Trophoblast cell (in vitro differentiated cells and primary cell): Measurements from ENCODE around the gene SMARCAL1.

Experiments
- DNase-seq, 2 donors: peaks; one replicate each; pipeline ENCODE4 v3.0.0-alpha.2; 2016
- H2AFZ ChIP-seq: 2 replicates; pipeline ENCODE4 v1.6.1; 2013; ENCODE audit warnings: low read length, moderate library complexity, mild to moderate bottlenecking; ENCODE audit not compliant: insufficient read depth, poor library complexity
- H2AK5ac ChIP-seq: 2 replicates; pipeline ENCODE4 v1.6.1; 2013; ENCODE audit warnings: mild to moderate bottlenecking, low read length
- H2BK120ac ChIP-seq: 2 replicates; pipeline ENCODE4 v1.6.1; 2013; ENCODE audit warnings: low read length, mild to moderate bottlenecking, moderate library complexity; ENCODE audit not compliant: insufficient read depth, poor library complexity
- H2BK12ac ChIP-seq: 2 replicates; pipeline ENCODE4 v1.6.1; 2013; ENCODE audit warnings: mild to moderate bottlenecking, low read length, moderate library complexity
- H2BK5ac ChIP-seq: 2 replicates; pipeline ENCODE4 v1.6.1; 2013; ENCODE audit warnings: low read length, low read depth, moderate library complexity, mild to moderate bottlenecking; ENCODE audit not compliant: poor library complexity
- H3K14ac ChIP-seq: 2 replicates; pipeline ENCODE4 v1.6.1; 2013; ENCODE audit warnings: mild to moderate bottlenecking, low read length
- H3K18ac ChIP-seq: 2 replicates; pipeline ENCODE4 v1.6.1; 2013; ENCODE audit warnings: mild to moderate bottlenecking, low read length
- H3K23ac ChIP-seq: 2 replicates; pipeline ENCODE4 v1.6.1; 2013; ENCODE audit warnings: low read length
- H3K27ac ChIP-seq: 2 replicates; pipeline ENCODE4 v1.5.1; 2013; ENCODE audit warnings: low read depth, mild to moderate bottlenecking, inconsistent platforms, low read length, moderate library complexity
- H3K27me3 ChIP-seq: 2 replicates; pipeline ENCODE4 v1.6.1; 2013; ENCODE audit warnings: inconsistent platforms, mild to moderate bottlenecking, low read length, moderate library complexity; ENCODE audit not compliant: insufficient read depth
- H3K36me3 ChIP-seq, 2 experiments: 1 replicate in 1 of 2; 2 replicates in 1 of 2; pipeline ENCODE4 v1.6.1; 2013; ENCODE audit warnings: low read length in 2 of 2, mild to moderate bottlenecking in 2 of 2, moderate library complexity in 1 of 2; ENCODE audit not compliant: insufficient read depth in 2 of 2, control insufficient read depth in 1 of 2
- H3K4ac ChIP-seq: 2 replicates; pipeline ENCODE4 v1.6.1; 2013; ENCODE audit warnings: low read depth, mild to moderate bottlenecking, low read length, moderate library complexity
- H3K4me1 ChIP-seq, 2 experiments: 1 replicate in 1 of 2; 2 replicates in 1 of 2; pipeline ENCODE4 v1.6.1; 2013; ENCODE audit warnings: low read length in 2 of 2, mild to moderate bottlenecking in 2 of 2, moderate library complexity in 1 of 2; ENCODE audit not compliant: insufficient read depth in 2 of 2, control insufficient read depth in 1 of 2
- H3K4me2 ChIP-seq: 2 replicates; pipeline ENCODE4 v1.6.1; 2013; ENCODE audit warnings: inconsistent platforms, mild to moderate bottlenecking, low read length, moderate library complexity
- H3K4me3 ChIP-seq: 2 replicates; pipeline ENCODE4 v1.5.1; 2013; ENCODE audit warnings: mild to moderate bottlenecking, low read depth, low read length, inconsistent platforms
- H3K79me1 ChIP-seq: one replicate; pipeline ENCODE4 v1.6.1; 2013; ENCODE audit warnings: low read length
- H3K79me2 ChIP-seq: 2 replicates; pipeline ENCODE4 v1.6.1; 2013; ENCODE audit warnings: low read length, mild to moderate bottlenecking; ENCODE audit not compliant: control insufficient read depth, insufficient read depth, poor library complexity
- H3K9ac ChIP-seq: 2 replicates; pipeline ENCODE4 v1.6.1; 2013; ENCODE audit warnings: mild to moderate bottlenecking, low read length
- H3K9me3 ChIP-seq: 2 replicates; pipeline ENCODE4 v1.6.1; 2013; ENCODE audit warnings: low read depth, mild to moderate bottlenecking, control low read depth, inconsistent platforms, low read length; ENCODE audit not compliant: insufficient read depth
- H4K12ac ChIP-seq: 2 replicates; pipeline ENCODE4 v1.6.1; 2013; ENCODE audit warnings: low read depth, mild to moderate bottlenecking, low read length, moderate library complexity
- H4K8ac ChIP-seq: 2 replicates; pipeline ENCODE4 v1.6.1; 2013; ENCODE audit warnings: low read depth, mild to moderate bottlenecking, low read length, moderate library complexity
- H4K91ac ChIP-seq: one replicate; pipeline ENCODE4 v1.6.1; 2013; ENCODE audit warnings: low read depth, mild to moderate bottlenecking, low read length, moderate library complexity
- WGBS: extraction: QIAGEN DNeasy Blood & Tissue Kit; methylation state at CpG from one replicate; pipeline ENCODE4 v1.1.7; 2013; ENCODE audit warnings: missing lambda C conversion rate; ENCODE audit not compliant: insufficient read length, insufficient coverage; ENCODE audit errors: extremely low coverage; 5-methylcytosine and 5-hydroxymethylcytosine counted together

SMARCAL1 gene

DNA sequence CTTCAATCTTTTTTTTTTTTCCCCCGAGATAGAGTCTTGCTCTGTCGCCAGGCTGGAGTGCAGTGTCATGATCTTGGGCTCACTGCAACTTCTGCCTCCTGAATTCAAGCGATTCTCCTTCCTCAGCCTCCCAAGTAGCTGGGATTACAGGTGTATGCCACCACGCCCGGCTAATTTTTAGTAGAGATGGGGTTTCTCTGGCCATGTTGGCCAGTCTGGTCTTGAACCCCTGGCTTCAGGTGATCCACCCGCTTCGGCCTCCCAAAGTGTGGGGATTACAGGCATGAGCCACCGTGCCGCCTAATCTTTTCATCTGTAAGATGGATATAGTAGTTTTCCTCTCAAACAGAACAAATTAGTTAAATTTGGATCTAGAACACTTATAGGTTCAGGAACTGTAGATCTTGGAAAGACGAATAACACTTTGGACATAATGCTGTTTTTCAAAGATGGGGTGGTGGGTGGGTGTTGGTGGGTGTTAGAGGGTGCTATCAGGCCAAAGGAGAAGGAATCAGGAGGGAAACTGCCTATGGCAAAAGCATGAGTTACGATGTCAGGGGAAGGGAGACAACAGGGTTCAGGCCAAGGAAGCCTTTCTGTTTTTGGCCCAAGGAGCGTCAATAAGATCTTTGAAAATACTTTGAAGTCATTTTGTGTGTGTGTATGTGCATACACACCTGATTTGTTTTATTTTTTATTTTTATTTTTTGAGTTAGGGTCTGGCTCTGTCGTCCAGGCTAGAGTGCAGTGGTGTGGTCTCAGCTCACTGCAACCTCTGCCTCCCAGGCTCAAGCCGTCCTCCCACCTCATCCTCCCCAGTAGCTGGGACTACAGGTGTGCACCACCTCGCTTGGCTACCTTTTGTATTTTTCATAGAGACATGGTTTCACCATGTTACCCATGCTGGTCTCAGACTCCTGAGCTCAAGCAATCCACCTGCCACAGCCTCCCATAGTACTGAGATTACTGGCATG is 93.1 kb downstream of the SMARCAL1 start:
- no peak overlapping the region for H2BK120ac ChIP-seq
- no peaks in the 10 kb centered on the region for H3K27me3 ChIP-seq
- H3K14ac ChIP-seq = no peak overlapping the region
- H3K36me3 ChIP-seq = peaks cover 16 to 38% of the 10 kb centered on the region in 2 experiments
- no peak overlapping the region for H3K18ac ChIP-seq
- H4K8ac ChIP-seq = no peak overlapping the region
- H3K23ac ChIP-seq = no peak overlapping the region
- no peak overlapping the region for H4K12ac ChIP-seq
- H3K4me2 ChIP-seq = no peak overlapping the region
- H3K4me3 ChIP-seq = no peak overlapping the region
- no peak overlapping the region for H3K4ac ChIP-seq
- no peaks in the 10 kb centered on the region for H3K79me1 ChIP-seq
- no CpG with 5 or more reads among the region's 15 CpGs for WGBS
- H2BK12ac ChIP-seq = no peak overlapping the region
- H3K9me3 ChIP-seq = no peaks in the 10 kb centered on the region
- no peak overlapping the region for H2AFZ ChIP-seq
- no peak overlapping the region for H2BK5ac ChIP-seq
- H3K4me1 ChIP-seq = no peaks in the 10 kb centered on the region
- H3K27ac ChIP-seq = no peak overlapping the region
- H3K9ac ChIP-seq = no peak overlapping the region
- H3K79me2 ChIP-seq = no peaks in the 10 kb centered on the region
- no peak for DNase-seq
- H4K91ac ChIP-seq = no peak overlapping the region
- H2AK5ac ChIP-seq = no peak overlapping the region

- no peak for DNase-seq
These were observed 95.2 kb downstream of the SMARCAL1 start for GRCh38 chr2:216507220-216508160.

GRCh38 chr2:216508229-216508628 is 95.9 kb downstream of the SMARCAL1 start:
- Histone ChIP-seq H2BK120ac (no peak overlapping the region), H3K4me2 (no peak overlapping the region), H2AK5ac (no peak overlapping the region), H3K79me2 (no peaks in the 10 kb centered on the region), H3K23ac (peak overlapping the region; percentile 5), H3K14ac (no peak overlapping the region), H3K18ac (no peak overlapping the region), H3K4ac (no peak overlapping the region), H3K4me1 (no peaks in the 10 kb centered on the region), H2BK5ac (no peak overlapping the region), H4K91ac (no peak overlapping the region), H4K12ac (no peak overlapping the region), H3K4me3 (no peak overlapping the region), H4K8ac (no peak overlapping the region), H3K27me3 (no peaks in the 10 kb centered on the region), H3K9ac (no peak overlapping the region), H2AFZ (no peak overlapping the region), H3K27ac (no peak overlapping the region), H2BK12ac (no peak overlapping the region), H3K9me3 (no peaks in the 10 kb centered on the region), H3K36me3 (peaks cover 8 to 23% of the 10 kb centered on the region in 2 experiments), H3K79me1 (no peaks in the 10 kb centered on the region)
- no peak for DNase-seq
- no CpG with 5 or more reads among the region's 1 CpG for WGBS

More at GRCh38 chr2:216507220-216508160, 95.2 kb downstream of the SMARCAL1 start:
- Histone ChIP-seq H4K91ac (no peak overlapping the region), H3K9me3 (no peaks in the 10 kb centered on the region), H2BK5ac (no peak overlapping the region), H3K36me3 (peaks cover 10 to 29% of the 10 kb centered on the region in 2 experiments), H3K14ac (no peak overlapping the region), H4K8ac (no peak overlapping the region), H3K18ac (no peak overlapping the region), H3K9ac (no peak overlapping the region), H3K4me2 (no peak overlapping the region), H3K4me1 (no peaks in the 10 kb centered on the region), H2BK12ac (no peak overlapping the region), H2AFZ (no peak overlapping the region), H3K79me2 (no peaks in the 10 kb centered on the region), H3K27me3 (no peaks in the 10 kb centered on the region), H3K23ac (no peak overlapping the region), H3K27ac (no peak overlapping the region), H4K12ac (no peak overlapping the region), H3K79me1 (no peaks in the 10 kb centered on the region), H2AK5ac (no peak overlapping the region), H3K4ac (no peak overlapping the region), H2BK120ac (no peak overlapping the region), H3K4me3 (no peak overlapping the region)
- WGBS = no CpG with 5 or more reads among the region's 5 CpGs

DNA sequence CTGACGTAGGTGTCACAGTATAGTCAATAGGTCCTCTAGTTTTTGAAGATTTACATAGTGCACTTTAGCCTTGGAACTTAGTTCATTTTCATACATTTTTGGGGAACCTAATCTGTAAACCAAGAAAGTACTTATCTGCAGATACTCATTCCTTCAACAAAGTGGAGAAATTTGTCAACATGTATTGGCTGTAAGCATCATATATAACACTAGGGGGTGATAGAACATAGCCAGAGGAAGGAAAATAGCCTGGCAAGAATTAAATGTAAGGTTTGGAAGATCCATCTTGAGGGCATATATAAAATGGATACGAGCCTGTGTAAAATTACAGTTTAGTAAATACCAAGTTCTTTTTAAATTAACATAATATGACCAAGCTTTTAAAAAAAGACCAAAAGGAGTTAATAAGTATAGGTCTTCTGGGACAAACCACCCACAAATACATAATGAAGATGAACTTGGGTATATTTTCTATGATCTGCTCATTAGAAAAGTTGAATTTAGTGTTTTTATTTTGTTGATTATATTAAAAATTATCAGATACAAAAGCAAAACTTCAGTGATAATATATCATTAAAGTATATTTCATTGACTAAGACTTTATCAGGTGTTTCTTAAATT is 104.6 kb downstream of the SMARCAL1 start:
- Histone ChIP-seq H3K14ac (no peak overlapping the region), H3K23ac (no peak overlapping the region), H3K18ac (no peak overlapping the region), H3K9ac (no peak overlapping the region), H3K4ac (no peak overlapping the region), H3K9me3 (no peaks in the 10 kb centered on the region), H3K27me3 (no peaks in the 10 kb centered on the region), H2AK5ac (no peak overlapping the region), H2AFZ (no peak overlapping the region), H2BK12ac (no peak overlapping the region), H4K8ac (no peak overlapping the region), H3K79me1 (no peaks in the 10 kb centered on the region), H3K4me3 (no peak overlapping the region), H3K79me2 (no peaks in the 10 kb centered on the region), H4K91ac (no peak overlapping the region), H3K27ac (no peak overlapping the region), H3K4me1 (peaks cover 0 to 8% of the 10 kb centered on the region in 2 experiments), H4K12ac (no peak overlapping the region), H2BK120ac (no peak overlapping the region), H2BK5ac (no peak overlapping the region), H3K4me2 (no peak overlapping the region), H3K36me3 (peaks cover 0 to 7% of the 10 kb centered on the region in 2 experiments)
- DNase-seq = peak in 1 of 2 donors; percentile 56
- no CpG with 5 or more reads among the region's 2 CpGs for WGBS
